Measurements from ENCODE around the gene COL15A1.

The COL15A1 gene

DNA sequence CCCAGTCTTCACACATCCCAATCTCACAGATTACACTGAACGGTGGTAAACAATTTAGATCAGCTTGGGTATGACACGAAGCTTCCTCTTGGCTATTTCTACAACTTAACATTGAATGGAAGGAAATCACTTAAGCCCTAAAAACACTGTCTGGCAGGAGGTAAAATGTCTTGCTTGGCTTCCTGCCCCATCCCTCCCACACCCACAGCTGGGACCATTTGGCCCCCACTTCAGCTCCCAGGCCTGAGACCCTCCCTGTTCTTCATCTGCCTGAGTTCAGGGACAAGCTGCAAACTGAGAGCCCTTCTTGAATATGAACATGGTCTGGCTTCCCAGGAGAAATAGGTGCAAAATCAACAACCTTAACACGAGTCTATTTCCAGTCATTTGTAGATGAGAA, 3.4 kb upstream of the COL15A1 start:
- no peak overlapping the region for H3K4me3 ChIP-seq (ENCODE audit: low read depth, low read length)
- in situ Hi-C loops (cut with HindIII; ENCODE audit: low sequenced_read_pairs): no loop called here
- TF ChIP-seq, protein P1, sequence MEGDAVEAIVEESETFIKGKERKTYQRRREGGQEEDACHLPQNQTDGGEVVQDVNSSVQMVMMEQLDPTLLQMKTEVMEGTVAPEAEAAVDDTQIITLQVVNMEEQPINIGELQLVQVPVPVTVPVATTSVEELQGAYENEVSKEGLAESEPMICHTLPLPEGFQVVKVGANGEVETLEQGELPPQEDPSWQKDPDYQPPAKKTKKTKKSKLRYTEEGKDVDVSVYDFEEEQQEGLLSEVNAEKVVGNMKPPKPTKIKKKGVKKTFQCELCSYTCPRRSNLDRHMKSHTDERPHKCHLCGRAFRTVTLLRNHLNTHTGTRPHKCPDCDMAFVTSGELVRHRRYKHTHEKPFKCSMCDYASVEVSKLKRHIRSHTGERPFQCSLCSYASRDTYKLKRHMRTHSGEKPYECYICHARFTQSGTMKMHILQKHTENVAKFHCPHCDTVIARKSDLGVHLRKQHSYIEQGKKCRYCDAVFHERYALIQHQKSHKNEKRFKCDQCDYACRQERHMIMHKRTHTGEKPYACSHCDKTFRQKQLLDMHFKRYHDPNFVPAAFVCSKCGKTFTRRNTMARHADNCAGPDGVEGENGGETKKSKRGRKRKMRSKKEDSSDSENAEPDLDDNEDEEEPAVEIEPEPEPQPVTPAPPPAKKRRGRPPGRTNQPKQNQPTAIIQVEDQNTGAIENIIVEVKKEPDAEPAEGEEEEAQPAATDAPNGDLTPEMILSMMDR (IDR thresholded peaks at IDR 0.05; ENCODE audit: low read depth, low read length): no peak
- no peak for DNase-seq (ENCODE audit: low read depth, low spot score)

DNA sequence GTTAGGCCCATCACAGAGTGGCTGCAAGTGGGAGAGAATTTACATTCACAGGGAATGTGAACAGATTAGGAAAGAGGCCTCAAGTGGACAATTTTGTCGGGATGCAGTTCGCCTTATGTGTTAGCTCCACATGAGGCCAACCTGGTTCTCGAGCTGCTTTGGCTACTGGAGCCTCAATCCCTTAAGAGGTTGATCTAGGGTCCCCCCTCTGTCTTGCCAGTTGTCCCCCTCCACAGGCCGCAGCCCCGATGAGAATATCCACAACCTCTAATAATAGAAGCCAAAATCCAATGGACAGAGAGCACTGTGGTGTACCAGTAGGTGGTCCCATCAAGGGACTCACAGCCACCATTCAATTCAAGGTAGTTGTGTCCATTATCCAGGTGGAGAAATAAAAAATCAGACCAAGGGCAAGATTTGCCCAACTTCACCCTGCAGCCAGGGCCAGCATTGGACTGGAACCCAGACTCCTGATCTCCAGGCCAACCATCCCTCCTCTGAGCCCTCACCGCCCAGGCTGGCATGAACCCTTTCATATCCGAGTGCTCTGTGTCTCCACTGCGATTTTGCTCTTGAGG, 1.7 kb upstream of the COL15A1 start:
- H3K4me3 ChIP-seq (ENCODE audit: low read depth, low read length): no peak overlapping the region
- no peak for DNase-seq (ENCODE audit: low read depth, low spot score)
- TF ChIP-seq, protein P1 (IDR thresholded peaks at IDR 0.05; ENCODE audit: low read depth, low read length): no peak
- in situ Hi-C loops (cut with HindIII; ENCODE audit: low sequenced_read_pairs): no loop called here

DNA sequence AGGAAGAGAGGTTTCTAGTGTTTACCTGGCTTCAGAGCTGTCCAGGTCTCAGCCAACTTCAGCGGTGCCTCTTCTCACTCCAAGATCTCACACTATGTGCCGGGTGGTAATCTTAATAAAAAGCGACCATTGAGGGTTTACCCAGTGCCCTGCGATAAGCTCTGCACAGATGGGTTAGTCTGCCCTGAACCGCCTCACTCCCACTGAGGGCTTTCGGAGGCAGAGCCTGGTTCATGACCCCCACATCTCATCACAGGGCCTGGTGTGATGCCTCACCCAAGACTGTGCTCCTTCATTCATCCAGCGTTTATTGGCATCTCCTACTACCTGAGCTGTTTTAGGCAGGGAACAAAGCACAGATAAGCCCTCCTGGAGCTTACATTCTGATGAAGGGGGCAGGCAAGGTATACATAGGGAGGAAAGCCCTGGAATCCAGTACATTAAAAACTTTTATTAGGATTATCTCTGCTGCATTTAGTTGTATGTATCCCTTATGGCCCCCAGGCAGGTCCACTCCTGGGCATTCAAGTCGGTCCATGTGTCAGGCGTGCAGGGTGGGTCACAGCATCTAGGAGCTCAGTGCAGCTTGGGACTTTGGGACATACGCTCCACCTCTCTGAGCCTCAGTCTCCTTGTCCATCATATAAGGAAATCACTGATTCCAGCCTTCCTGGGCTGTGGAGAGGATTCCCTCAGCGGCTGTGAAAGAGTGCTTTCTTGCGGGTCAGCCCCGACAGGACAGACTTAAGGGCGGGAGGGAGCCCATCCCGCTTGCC, 613 bp upstream of the COL15A1 start:
- no peak for DNase-seq (ENCODE audit: low read depth, low spot score)
- in situ Hi-C loops (cut with HindIII; ENCODE audit: low sequenced_read_pairs): no loop called here
- H3K4me3 ChIP-seq (ENCODE audit: low read depth, low read length): no peak overlapping the region
- TF ChIP-seq, protein P1 (IDR thresholded peaks at IDR 0.05; ENCODE audit: low read depth, low read length): no peak

DNA sequence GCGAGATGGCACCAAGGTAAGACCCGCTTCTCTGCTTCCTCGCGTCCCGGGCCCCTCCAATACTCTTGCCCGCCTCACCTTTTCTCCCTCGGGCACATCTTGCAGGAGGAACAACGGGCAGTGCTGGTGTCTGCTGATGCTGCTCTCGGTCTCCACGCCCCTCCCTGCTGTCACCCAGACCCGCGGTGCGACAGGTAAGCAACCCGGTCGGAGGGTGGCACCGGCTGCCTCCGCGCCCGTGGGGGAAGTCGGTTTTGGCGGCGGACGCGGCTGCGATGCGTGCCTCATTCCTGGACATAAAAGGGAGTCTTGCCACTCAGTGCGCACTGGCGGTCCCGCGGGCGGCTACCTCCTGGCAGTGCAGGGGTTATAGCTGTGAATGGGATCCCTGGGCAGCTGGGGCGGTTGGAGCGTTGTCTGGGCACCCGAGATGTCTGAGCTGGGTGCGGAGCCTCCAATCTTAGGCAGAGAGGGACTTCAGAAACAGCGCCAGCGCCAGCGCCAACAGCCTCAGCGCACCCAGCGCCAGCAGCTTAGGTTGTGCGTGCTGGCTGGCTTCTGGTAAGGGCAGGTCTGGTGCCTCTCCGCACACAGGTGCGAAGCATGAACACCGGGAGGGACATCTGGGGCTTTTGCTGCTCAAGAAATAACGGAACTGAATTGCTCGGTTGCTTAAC, 488 bp downstream of the COL15A1 start:
- in situ Hi-C loops (cut with HindIII; ENCODE audit: low sequenced_read_pairs): no loop called here
- TF ChIP-seq, protein P1 (IDR thresholded peaks at IDR 0.05; ENCODE audit: low read depth, low read length): no peak
- no peak for DNase-seq (ENCODE audit: low read depth, low spot score)
- H3K4me3 ChIP-seq (ENCODE audit: low read depth, low read length): peak overlapping the region; percentile 35

- peak overlapping the region; percentile 35 for H3K4me3 ChIP-seq (ENCODE audit: low read depth, low read length)
- TF ChIP-seq, protein P1 (IDR thresholded peaks at IDR 0.05; ENCODE audit: low read depth, low read length): no peak
- in situ Hi-C loops (cut with HindIII; ENCODE audit: low sequenced_read_pairs): no loop called here
- no peak for DNase-seq (ENCODE audit: low read depth, low spot score)
Observed at GRCh38 chr9:98944734-98945074, 997 bp downstream of the COL15A1 start.

- TF ChIP-seq, protein P1 (IDR thresholded peaks at IDR 0.05; ENCODE audit: low read depth, low read length): no peak
- in situ Hi-C loops (cut with HindIII; ENCODE audit: low sequenced_read_pairs): no loop called here
- H3K4me3 ChIP-seq (ENCODE audit: low read depth, low read length): no peak overlapping the region
- no peak for DNase-seq (ENCODE audit: low read depth, low spot score)
Observed at GRCh38 chr9:98949565-98949964, 5.9 kb downstream of the COL15A1 start.
